HCT116 (cell line): Measurements from ENCODE around the gene JUN. TPM values are rescaled to one million over a fixed set of nuclear protein-coding genes. Genes with fewer than 3 reads are reported as not detected.
A peak's percentile ranks its signal among the peaks of the same experiment; 100 is the strongest.

Experiments
- ATAC-seq: fragments of 200-7000 bp; cut with Tn5 transposase; 2 replicates; pipeline ENCODE4 v1.9.1; 2020; ENCODE audit warnings: mild to moderate bottlenecking, moderate library complexity
- BruUV-seq: library from RNA; stranded (reverse); fragments of 400-500 nt; replicated peaks from 2 replicates; lab custom pipeline; 2021; lab: Mats Ljungman, UMichigan
- CTCF ChIA-PET: fragments of 300-600 bp; sonication (Branson Sonifier 250); formaldehyde crosslinking; loops from one replicate; lab custom pipeline; 2021; ENCODE audit warnings: antibody characterized with exemption; lab: Charles Lee
- POLR2A ChIA-PET: fragments of 300-600, 350-600 bp; sonication (Branson Sonifier 250); formaldehyde crosslinking; loops from one replicate; lab custom pipeline; 2021; ENCODE audit warnings: antibody characterized with exemption; lab: Charles Lee
- RAD21 ChIA-PET, 2 experiments: fragments of 300-600 bp; sonication (Branson Sonifier 250); formaldehyde crosslinking; loops; one replicate each; lab custom pipeline; 2023; ENCODE audit warnings: low total read pairs in 2 of 2; ENCODE audit not compliant: uncharacterized antibody in 2 of 2, unreplicated experiment in 2 of 2, low non-redundant PET in 1 of 2; lab: Charles Lee
- DNase-seq: peaks from one replicate; pipeline ENCODE4 v3.0.0-alpha.2; 2010; ENCODE audit warnings: low read depth, low spot score
- H2AFZ ChIP-seq: fragments of 200-600 bp; shearing (Covaris generic), sonication (generic); 2 replicates; pipeline ENCODE4 v1.6.1; 2017; ENCODE audit warnings: low read depth, mixed run types, mixed read lengths, antibody characterized with exemption, low read length; ENCODE audit not compliant: poor library complexity, severe bottlenecking
- H3K27ac ChIP-seq: 2 replicates; pipeline ENCODE4 v1.5.1; 2012; ENCODE audit warnings: low read depth, low read length
- H3K27me3 ChIP-seq: fragments of 200-600 bp; sonication (generic); 2 replicates; pipeline ENCODE4 v1.6.1; 2016; ENCODE audit warnings: mixed run types, low read length, mixed read lengths; ENCODE audit not compliant: insufficient read depth
- H3K36me3 ChIP-seq, 2 experiments: fragments of 200-500 bp in 1 of 2; fragments of 200-600 bp in 1 of 2; sonication (Bioruptor generic) in 1 of 2; sonication (generic) in 1 of 2; 2 replicates each; pipeline versions ENCODE4 v1.5.1 to v1.6.1; 2014 to 2016; ENCODE audit warnings: low read length in 2 of 2, inconsistent platforms in 1 of 2, mixed read lengths in 1 of 2, mixed run types in 1 of 2; ENCODE audit not compliant: insufficient read depth in 2 of 2, control insufficient read depth in 1 of 2
- H3K4me1 ChIP-seq, 2 experiments: fragments of 200-600 bp in 1 of 2; sonication (generic) in 1 of 2; 2 replicates each; pipeline versions ENCODE4 v1.5.1 to v1.6.1; 2012 to 2017; ENCODE audit warnings: low read length in 2 of 2, inconsistent platforms in 1 of 2, mild to moderate bottlenecking in 1 of 2, mixed read lengths in 1 of 2, mixed run types in 1 of 2, moderate library complexity in 1 of 2; ENCODE audit not compliant: insufficient read depth in 2 of 2, control insufficient read depth in 1 of 2
- H3K4me2 ChIP-seq: fragments of 200-600 bp; sonication (generic); 2 replicates; pipeline ENCODE4 v1.6.1; 2017; ENCODE audit warnings: mixed run types, low read length, mixed read lengths
- H3K4me3 ChIP-seq, 2 experiments: fragments of 200-600 bp in 1 of 2; sonication (generic) in 1 of 2; replicated peaks in 1 of 2; 2 replicates each; pipeline ENCODE4 v1.5.1; 2011 to 2016; ENCODE audit warnings: low read length in 2 of 2, control low read depth in 1 of 2, low read depth in 1 of 2, mild to moderate bottlenecking in 1 of 2, mixed read lengths in 1 of 2, mixed run types in 1 of 2
- H3K79me2 ChIP-seq: fragments of 200-600 bp; sonication (generic); 2 replicates; pipeline ENCODE4 v1.6.1; 2017; ENCODE audit warnings: mild to moderate bottlenecking, mixed run types, low read length, moderate library complexity, mixed read lengths; ENCODE audit not compliant: insufficient read depth
- H3K9ac ChIP-seq: fragments of 200-600 bp; sonication (generic); 2 replicates; pipeline ENCODE4 v1.6.1; 2016; ENCODE audit warnings: low read length, mixed read lengths
- H3K9me2 ChIP-seq: fragments of 200-600 bp; sonication (generic), shearing (Covaris generic); 2 replicates; pipeline ENCODE4 v1.6.1; 2017; ENCODE audit warnings: mixed run types, mild to moderate bottlenecking, moderate library complexity; ENCODE audit not compliant: insufficient read depth
- H3K9me3 ChIP-seq, 2 experiments: fragments of 200-500 bp in 1 of 2; fragments of 200-600 bp in 1 of 2; sonication (Bioruptor generic) in 1 of 2; sonication (generic) in 1 of 2; 2 replicates each; pipeline ENCODE4 v1.6.1; 2014 to 2017; ENCODE audit warnings: low read length in 2 of 2, mixed read lengths in 2 of 2, inconsistent platforms in 1 of 2, low read depth in 1 of 2, mild to moderate bottlenecking in 1 of 2, mixed run types in 1 of 2, moderate library complexity in 1 of 2; ENCODE audit not compliant: control insufficient read depth in 1 of 2, insufficient read depth in 1 of 2
- H4K20me1 ChIP-seq: fragments of 200-600 bp; sonication (generic), shearing (Covaris generic); 2 replicates; pipeline ENCODE4 v1.6.1; 2017; ENCODE audit warnings: mixed run types, mild to moderate bottlenecking, moderate library complexity; ENCODE audit not compliant: insufficient read depth
- ATF3 ChIP-seq: IDR thresholded peaks from 2 replicates; pipeline ENCODE4 v1.6.1; 2012
- CBX3 ChIP-seq: IDR thresholded peaks from 2 replicates; pipeline ENCODE4 v1.6.1; 2012; ENCODE audit warnings: low read depth
- CEBPB ChIP-seq: IDR thresholded peaks from 2 replicates; pipeline ENCODE4 v1.6.1; 2012; ENCODE audit warnings: low read depth
- ELF1 ChIP-seq: IDR thresholded peaks from 2 replicates; pipeline ENCODE4 v1.6.1; 2012; ENCODE audit warnings: low read depth, borderline replicate concordance
- EZH2phosphoT487 ChIP-seq: fragments of 200-600 bp; IDR thresholded peaks from 2 replicates; pipeline ENCODE4 v1.6.1; 2018; ENCODE audit warnings: antibody characterized with exemption, borderline replicate concordance
- FOSL1 ChIP-seq: IDR thresholded peaks from 2 replicates; pipeline ENCODE4 v1.6.1; 2012; ENCODE audit warnings: low read depth
- JUND ChIP-seq: IDR thresholded peaks from 2 replicates; pipeline ENCODE4 v1.6.1; 2012
- POLR2A ChIP-seq: IDR thresholded peaks from 2 replicates; pipeline ENCODE4 v1.7.0; 2011; ENCODE audit warnings: borderline replicate concordance; ENCODE audit not compliant: insufficient read depth, insufficient read length; ENCODE audit errors: extremely low read depth
- POLR2AphosphoS5 ChIP-seq: IDR thresholded peaks from 2 replicates; pipeline ENCODE4 v1.6.1; 2011; ENCODE audit warnings: mild to moderate bottlenecking, low read depth, low read length, moderate library complexity
- RAD21 ChIP-seq: IDR thresholded peaks from 2 replicates; pipeline ENCODE4 v1.6.1; 2012; ENCODE audit warnings: low read depth, mild to moderate bottlenecking
- SIN3A ChIP-seq: IDR thresholded peaks from 2 replicates; pipeline ENCODE4 v1.6.1; 2012; ENCODE audit warnings: low read depth
- SRF ChIP-seq: IDR thresholded peaks from 2 replicates; pipeline ENCODE4 v1.6.1; 2012; ENCODE audit warnings: low read depth
- ZBTB33 ChIP-seq: IDR thresholded peaks from 2 replicates; pipeline ENCODE4 v1.6.1; 2011; ENCODE audit warnings: mild to moderate bottlenecking, low read length, moderate library complexity; ENCODE audit not compliant: insufficient replicate concordance; ENCODE audit errors: extremely low read depth
- ZNF274 ChIP-seq: fragments of 200-500 bp; sonication (Bioruptor generic); IDR thresholded peaks from 2 replicates; pipeline ENCODE4 v1.6.1; 2014; ENCODE audit warnings: mild to moderate bottlenecking, low read depth, low read length, inconsistent platforms
- intact Hi-C: fragments of 100-400 bp; cut with micrococcal nuclease; formaldehyde crosslinking; loops from 2 replicates; pipeline ENCODE4 v1.10.0; 2022
- total RNA-seq: library from RNA; stranded (reverse); gene quantifications from one replicate; pipeline ENCODE4 v1.2.1, GENCODE V29; 2021; ENCODE audit not compliant: unreplicated experiment
- TF ChIP-seq, protein P1 (sequence below), 3 experiments: fragments of 200-600 bp in 1 of 3; sonication (generic) in 1 of 3; IDR thresholded peaks in 2 of 3; conservative IDR thresholded peaks in 1 of 3; 2 replicates each; pipeline ENCODE4 v1.5.1; 2012 to 2017; ENCODE audit warnings: low read depth in 2 of 3, low read length in 2 of 3, antibody characterized with exemption in 1 of 3, borderline replicate concordance in 1 of 3, control low read depth in 1 of 3, mild to moderate bottlenecking in 1 of 3, mixed read lengths in 1 of 3, mixed run types in 1 of 3, moderate library complexity in 1 of 3; ENCODE audit not compliant: insufficient read depth in 1 of 3

JUN gene
- total RNA-seq, 1 experiment from 2014 or later = 18.7 TPM

GRCh38 chr1:58804853-58805565 is 21.2 kb upstream of the JUN start:
- H3K9me2 ChIP-seq = no peaks in the 10 kb centered on the region
- ChIA-PET POLR2A (interaction anchor here (1.6 kb wide), 1 partner anchor 21 kb away, joined by 4 read pairs; the partner anchor contains the start of gene JUN), CTCF (no interaction called here), RAD21 (no interaction called here)
- H3K4me3 ChIP-seq = no peak overlapping the region
- no TSS peak for BruUV-seq
- H3K36me3 ChIP-seq = no peaks in the 10 kb centered on the region
- no peaks in the 10 kb centered on the region for H4K20me1 ChIP-seq
- H2AFZ ChIP-seq = no peak overlapping the region
- ATAC-seq = peak; percentile 91
- H3K9me3 ChIP-seq = no peaks in the 10 kb centered on the region
- H3K27me3 ChIP-seq = no peaks in the 10 kb centered on the region
- H3K4me1 ChIP-seq = peaks cover 3 to 12% of the 10 kb centered on the region in 2 experiments; a peak in 3 of 4 replicates
- TF ChIP-seq POLR2AphosphoS5 (no peak), ZBTB33 (no peak), ATF3 (no peak), ZNF274 (no peak), CBX3 (0 out of 2 replicates have a peak, but pooled peaks have one; percentile 21), POLR2A (no peak), ELF1 (no peak), FOSL1 (no peak), CEBPB (no peak), SIN3A (no peak), EZH2phosphoT487 (no peak), JUND (no peak), SRF (no peak), RAD21 (no peak; the same call in 1 of the 2 replicates)
- TF ChIP-seq, protein P1, sequence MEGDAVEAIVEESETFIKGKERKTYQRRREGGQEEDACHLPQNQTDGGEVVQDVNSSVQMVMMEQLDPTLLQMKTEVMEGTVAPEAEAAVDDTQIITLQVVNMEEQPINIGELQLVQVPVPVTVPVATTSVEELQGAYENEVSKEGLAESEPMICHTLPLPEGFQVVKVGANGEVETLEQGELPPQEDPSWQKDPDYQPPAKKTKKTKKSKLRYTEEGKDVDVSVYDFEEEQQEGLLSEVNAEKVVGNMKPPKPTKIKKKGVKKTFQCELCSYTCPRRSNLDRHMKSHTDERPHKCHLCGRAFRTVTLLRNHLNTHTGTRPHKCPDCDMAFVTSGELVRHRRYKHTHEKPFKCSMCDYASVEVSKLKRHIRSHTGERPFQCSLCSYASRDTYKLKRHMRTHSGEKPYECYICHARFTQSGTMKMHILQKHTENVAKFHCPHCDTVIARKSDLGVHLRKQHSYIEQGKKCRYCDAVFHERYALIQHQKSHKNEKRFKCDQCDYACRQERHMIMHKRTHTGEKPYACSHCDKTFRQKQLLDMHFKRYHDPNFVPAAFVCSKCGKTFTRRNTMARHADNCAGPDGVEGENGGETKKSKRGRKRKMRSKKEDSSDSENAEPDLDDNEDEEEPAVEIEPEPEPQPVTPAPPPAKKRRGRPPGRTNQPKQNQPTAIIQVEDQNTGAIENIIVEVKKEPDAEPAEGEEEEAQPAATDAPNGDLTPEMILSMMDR (IDR thresholded peaks at IDR 0.05 in 2 of 3, conservative IDR thresholded peaks at IDR 0.05 in 1 of 3; ENCODE audit: borderline replicate concordance in 1 of 3, insufficient read depth in 1 of 3, low read depth in 2 of 3, low read length in 2 of 3) = peak in 2 of 3 experiments; percentile 2 to 15; a peak in 1 of 6 replicates
- TF ChIP-seq, all 23 proteins: peak for 2
- Histone ChIP-seq H3K4me2 (peak overlapping the region; percentile 17; the same call in 1 of the 2 replicates), H3K27ac (no peak overlapping the region), H3K9ac (no peak overlapping the region), H3K79me2 (no peaks in the 10 kb centered on the region)
- intact Hi-C loops = no loop called here
- no peak for DNase-seq
